ENCODE measurements around the gene OPA3. TPM values are rescaled to one million over a fixed set of nuclear protein-coding genes. Genes with fewer than 3 reads are reported as not detected.

The OPA3 gene
- total RNA-seq, 2 donors from 2014 or later = 12.9 to 15.4 TPM

- TF ChIP-seq, protein P1, sequence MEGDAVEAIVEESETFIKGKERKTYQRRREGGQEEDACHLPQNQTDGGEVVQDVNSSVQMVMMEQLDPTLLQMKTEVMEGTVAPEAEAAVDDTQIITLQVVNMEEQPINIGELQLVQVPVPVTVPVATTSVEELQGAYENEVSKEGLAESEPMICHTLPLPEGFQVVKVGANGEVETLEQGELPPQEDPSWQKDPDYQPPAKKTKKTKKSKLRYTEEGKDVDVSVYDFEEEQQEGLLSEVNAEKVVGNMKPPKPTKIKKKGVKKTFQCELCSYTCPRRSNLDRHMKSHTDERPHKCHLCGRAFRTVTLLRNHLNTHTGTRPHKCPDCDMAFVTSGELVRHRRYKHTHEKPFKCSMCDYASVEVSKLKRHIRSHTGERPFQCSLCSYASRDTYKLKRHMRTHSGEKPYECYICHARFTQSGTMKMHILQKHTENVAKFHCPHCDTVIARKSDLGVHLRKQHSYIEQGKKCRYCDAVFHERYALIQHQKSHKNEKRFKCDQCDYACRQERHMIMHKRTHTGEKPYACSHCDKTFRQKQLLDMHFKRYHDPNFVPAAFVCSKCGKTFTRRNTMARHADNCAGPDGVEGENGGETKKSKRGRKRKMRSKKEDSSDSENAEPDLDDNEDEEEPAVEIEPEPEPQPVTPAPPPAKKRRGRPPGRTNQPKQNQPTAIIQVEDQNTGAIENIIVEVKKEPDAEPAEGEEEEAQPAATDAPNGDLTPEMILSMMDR (conservative IDR thresholded peaks at IDR 0.05) = no peak
- Histone ChIP-seq H3K4me3 (ENCODE audit: low read length) (no peak overlapping the region), H3K36me3 (ENCODE audit: control insufficient read depth, insufficient read depth, low read length) (no peaks in the 10 kb centered on the region), H3K9ac (ENCODE audit: extremely low read depth, low read length, poor library complexity, severe bottlenecking) (no peak overlapping the region), H3K27me3 (ENCODE audit: control insufficient read depth, insufficient read depth, low read length, poor library complexity, severe bottlenecking) (peaks cover 12% of the 10 kb centered on the region), H3K27ac (ENCODE audit: low read depth, low read length) (no peak overlapping the region), H3K4me1 (ENCODE audit: control insufficient read depth, insufficient read depth, low read length) (no peaks in the 10 kb centered on the region), H3K9me3 (ENCODE audit: control insufficient read depth, low read length) (no peaks in the 10 kb centered on the region)
- Mint-ChIP-seq H3K36me3 (ENCODE audit: low read depth) (no peaks in the 10 kb centered on the region), H3K4me3 (no peak overlapping the region), H3K27ac (no peak overlapping the region), H3K4me1 (no peaks in the 10 kb centered on the region), H3K27me3 (ENCODE audit: insufficient read depth) (peaks cover 57% of the 10 kb centered on the region), H3K9me3 (peaks cover 4% of the 10 kb centered on the region)
- DNase-seq = no peak
- 93 to 94% methylated on average over 12 to 21 of the region's 21 CpGs for WGBS, 2 experiments (ENCODE audit: insufficient coverage in 1 of 2, insufficient read length in 1 of 2)
These were observed 7.0 kb upstream of the OPA3 start for GRCh38 chr19:45591638-45592005.

GRCh38 chr19:45591004-45591637, 6.5 kb upstream of the OPA3 start:
- TF ChIP-seq, protein P1 (conservative IDR thresholded peaks at IDR 0.05) = peak; percentile 73
- no peaks in the 10 kb centered on the region for H3K9me3 ChIP-seq (ENCODE audit: control insufficient read depth, low read length)
- H3K4me3 Mint-ChIP-seq = no peak overlapping the region
- H3K27me3 Mint-ChIP-seq (ENCODE audit: insufficient read depth) = peaks cover 52% of the 10 kb centered on the region
- H3K27ac Mint-ChIP-seq = no peak overlapping the region
- peaks cover 4% of the 10 kb centered on the region for H3K9me3 Mint-ChIP-seq
- no peak overlapping the region for H3K4me3 ChIP-seq (ENCODE audit: low read length)
- no peaks in the 10 kb centered on the region for H3K4me1 Mint-ChIP-seq
- H3K9ac ChIP-seq (ENCODE audit: extremely low read depth, low read length, poor library complexity, severe bottlenecking) = no peak overlapping the region
- no peaks in the 10 kb centered on the region for H3K36me3 Mint-ChIP-seq (ENCODE audit: low read depth)
- H3K27ac ChIP-seq (ENCODE audit: low read depth, low read length) = no peak overlapping the region
- 56 to 67% methylated on average over 33 to 48 of the region's 48 CpGs for WGBS, 2 experiments (ENCODE audit: insufficient coverage in 1 of 2, insufficient read length in 1 of 2)
- no peaks in the 10 kb centered on the region for H3K36me3 ChIP-seq (ENCODE audit: control insufficient read depth, insufficient read depth, low read length)
- peak; percentile 92 for DNase-seq
- H3K4me1 ChIP-seq (ENCODE audit: control insufficient read depth, insufficient read depth, low read length) = no peaks in the 10 kb centered on the region
- H3K27me3 ChIP-seq (ENCODE audit: control insufficient read depth, insufficient read depth, low read length, poor library complexity, severe bottlenecking) = peaks cover 12% of the 10 kb centered on the region

- no peak overlapping the region for H3K9ac ChIP-seq (ENCODE audit: extremely low read depth, low read length, poor library complexity, severe bottlenecking)
- no peaks in the 10 kb centered on the region for H3K36me3 ChIP-seq (ENCODE audit: control insufficient read depth, insufficient read depth, low read length)
- peaks cover 4% of the 10 kb centered on the region for H3K9me3 Mint-ChIP-seq
- no peaks in the 10 kb centered on the region for H3K36me3 Mint-ChIP-seq (ENCODE audit: low read depth)
- H3K27me3 Mint-ChIP-seq (ENCODE audit: insufficient read depth) = peaks cover 45% of the 10 kb centered on the region
- H3K27ac Mint-ChIP-seq = no peak overlapping the region
- no peaks in the 10 kb centered on the region for H3K4me1 ChIP-seq (ENCODE audit: control insufficient read depth, insufficient read depth, low read length)
- no peak overlapping the region for H3K4me3 Mint-ChIP-seq
- no peaks in the 10 kb centered on the region for H3K9me3 ChIP-seq (ENCODE audit: control insufficient read depth, low read length)
- H3K4me1 Mint-ChIP-seq = no peaks in the 10 kb centered on the region
- 71 to 81% methylated on average over 10 to 15 of the region's 15 CpGs for WGBS, 2 experiments (ENCODE audit: insufficient coverage in 1 of 2, insufficient read length in 1 of 2)
- DNase-seq = no peak
- TF ChIP-seq, protein P1 (conservative IDR thresholded peaks at IDR 0.05) = no peak
- H3K4me3 ChIP-seq (ENCODE audit: low read length) = no peak overlapping the region
- H3K27me3 ChIP-seq (ENCODE audit: control insufficient read depth, insufficient read depth, low read length, poor library complexity, severe bottlenecking) = peaks cover 12% of the 10 kb centered on the region
- H3K27ac ChIP-seq (ENCODE audit: low read depth, low read length) = no peak overlapping the region
These were observed 5.8 kb upstream of the OPA3 start for GRCh38 chr19:45590300-45591003.

All from endodermal cell (in vitro differentiated cells).